Hypothalamus (tissue), 51 donors: ENCODE data around the gene ZFP2.
"Not testable (repeated sequence)": the region's sequence is repeated elsewhere in the genome, so short reads cannot be mapped to it uniquely, and the experiment has no call there.

Experiments
- DNase-seq, 51 donors: peaks; one replicate each; lab custom pipeline; 2025; lab: John Stamatoyannopoulos, UW

The ZFP2 gene

DNA sequence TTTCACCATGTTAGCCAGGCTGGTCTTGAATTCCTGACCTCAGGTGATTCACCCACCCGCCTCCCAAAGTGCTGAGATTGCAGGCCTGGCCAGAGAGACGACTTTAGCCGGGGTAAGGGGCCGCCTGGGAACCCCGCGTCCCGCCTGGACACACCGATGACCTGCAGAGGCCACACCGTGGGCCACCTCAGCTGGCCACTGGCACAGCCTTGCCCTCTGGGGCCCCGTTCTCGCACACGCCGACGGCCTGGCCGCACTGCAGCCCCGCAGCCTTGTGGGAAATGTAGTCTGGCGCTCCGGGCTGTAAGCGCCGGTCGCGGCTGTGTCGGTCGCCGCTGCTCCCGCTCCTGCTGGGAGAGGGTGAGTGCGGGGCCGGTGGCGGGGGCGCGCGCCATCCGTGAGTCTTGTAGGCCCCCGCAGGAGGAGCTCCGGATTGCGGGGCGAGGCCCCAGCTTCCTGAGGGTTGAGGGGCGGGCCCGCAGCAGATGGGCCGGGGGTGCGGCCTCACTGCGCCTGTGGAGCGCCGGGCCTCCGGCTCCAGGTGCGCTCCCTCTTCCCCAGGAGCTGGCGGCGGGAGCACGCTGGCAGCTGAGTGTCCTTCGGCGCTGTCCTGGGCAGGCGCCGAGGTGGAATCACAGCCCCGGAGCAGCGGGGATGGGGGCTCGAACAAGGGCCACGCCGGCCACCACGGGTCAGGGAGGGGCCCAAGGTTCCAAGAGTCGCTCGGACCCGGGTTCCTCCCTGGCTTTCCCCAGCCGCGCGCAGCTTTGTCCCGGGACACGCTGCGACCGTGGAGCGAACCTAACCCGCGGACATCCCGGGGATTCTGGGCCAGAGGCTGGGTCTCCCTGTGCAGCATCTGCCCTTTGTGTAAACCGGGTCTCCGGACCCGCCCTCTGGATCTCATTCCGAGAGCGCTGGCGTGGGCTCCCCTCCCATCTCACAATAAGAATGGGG, at the start of gene ZFP2:
TSS of gene ZFP2 (plus strand) at position 299 of the 957 bp plus-strand sequence. CDS start 35,401 bp downstream, outside the sequence.
- peak in 47 of 51 donors; percentile 3 to 78 (median 53) for DNase-seq

GRCh38 chr5:178849316-178849715, 46.4 kb upstream of the ZFP2 start:
- no peak for DNase-seq

DNA sequence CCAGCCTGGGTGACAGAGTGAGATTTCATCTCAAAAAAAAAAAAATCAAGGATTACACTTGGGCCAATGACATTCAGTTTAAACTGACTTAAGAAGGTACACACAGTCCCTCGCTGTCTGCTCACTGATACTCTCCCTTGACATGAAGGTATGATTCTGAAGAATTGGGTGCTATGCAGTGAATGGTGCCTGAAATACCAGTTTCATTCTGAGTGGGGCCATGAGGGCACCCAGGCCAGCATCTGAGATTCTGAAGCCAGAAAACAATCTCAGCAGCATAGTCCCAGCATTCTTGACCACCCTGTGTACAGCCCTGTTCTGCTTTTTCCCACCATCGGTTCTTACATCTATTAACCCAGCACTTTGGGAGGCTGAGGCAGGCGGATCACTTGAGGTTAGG, 43.8 kb upstream of the ZFP2 start:
- DNase-seq: no peak

GRCh38 chr5:178854284-178854683, 41.4 kb upstream of the ZFP2 start:
- no peak for DNase-seq

GRCh38 chr5:178859625-178860521, 35.8 kb upstream of the ZFP2 start, which contains the start of gene ZNF354B:
Gene ZNF354B (plus strand): TSS chr5:178859953. CDS start chr5:178861048, 1,095 bp downstream.
- DNase-seq: peak; percentile 29 to 94 (median 84)

DNA sequence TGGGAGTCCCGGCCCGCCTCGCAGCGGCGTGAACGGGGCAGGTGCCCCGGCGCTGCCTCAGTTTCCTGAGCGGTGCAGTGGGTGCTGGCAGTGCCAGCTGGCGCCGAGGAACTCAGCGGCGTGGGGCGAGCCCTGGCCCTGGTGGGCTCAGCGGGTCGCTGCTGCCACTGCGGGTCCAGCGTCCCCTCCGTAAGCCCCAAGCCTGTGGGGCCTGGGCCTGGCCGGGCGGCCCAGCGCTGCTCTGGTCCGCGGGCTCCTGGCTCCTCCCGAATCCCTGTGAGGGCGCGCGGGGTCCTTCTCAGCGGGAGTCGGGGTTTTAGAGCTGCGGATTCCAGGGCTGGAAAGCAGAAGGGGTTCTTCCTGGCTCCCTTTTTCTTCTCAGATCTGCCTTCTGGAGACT, 35.1 kb upstream of the ZFP2 start:
- not testable (repeated sequence) for DNase-seq

DNA sequence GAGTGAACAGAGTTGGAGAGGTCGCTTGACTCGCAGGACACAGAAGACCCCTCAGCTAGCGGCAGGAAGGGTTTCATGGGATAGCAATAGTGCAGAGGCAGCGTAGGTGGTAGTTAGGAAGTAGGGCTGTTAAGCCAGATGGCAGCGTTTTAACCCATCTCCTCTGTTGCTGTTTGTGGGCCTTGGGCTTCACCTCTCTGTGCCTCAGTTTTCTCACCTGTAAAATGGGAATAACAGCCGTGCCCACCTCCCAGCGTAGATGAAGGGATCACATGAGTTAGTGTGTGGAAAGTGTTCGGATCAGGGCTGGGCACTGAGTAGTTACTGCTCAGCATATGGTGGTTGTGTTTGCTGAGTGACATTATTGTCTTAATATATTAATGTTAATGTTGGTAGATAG, 34.1 kb upstream of the ZFP2 start:
- no peak for DNase-seq

GRCh38 chr5:178866946-178867345, 28.8 kb upstream of the ZFP2 start:
- DNase-seq: no peak

GRCh38 chr5:178869577-178869976, 26.1 kb upstream of the ZFP2 start:
- DNase-seq: no peak

GRCh38 chr5:178870411-178870810, 25.3 kb upstream of the ZFP2 start:
- DNase-seq: no peak

- no peak for DNase-seq
Observed at GRCh38 chr5:178872302-178872701, 23.4 kb upstream of the ZFP2 start.

DNA sequence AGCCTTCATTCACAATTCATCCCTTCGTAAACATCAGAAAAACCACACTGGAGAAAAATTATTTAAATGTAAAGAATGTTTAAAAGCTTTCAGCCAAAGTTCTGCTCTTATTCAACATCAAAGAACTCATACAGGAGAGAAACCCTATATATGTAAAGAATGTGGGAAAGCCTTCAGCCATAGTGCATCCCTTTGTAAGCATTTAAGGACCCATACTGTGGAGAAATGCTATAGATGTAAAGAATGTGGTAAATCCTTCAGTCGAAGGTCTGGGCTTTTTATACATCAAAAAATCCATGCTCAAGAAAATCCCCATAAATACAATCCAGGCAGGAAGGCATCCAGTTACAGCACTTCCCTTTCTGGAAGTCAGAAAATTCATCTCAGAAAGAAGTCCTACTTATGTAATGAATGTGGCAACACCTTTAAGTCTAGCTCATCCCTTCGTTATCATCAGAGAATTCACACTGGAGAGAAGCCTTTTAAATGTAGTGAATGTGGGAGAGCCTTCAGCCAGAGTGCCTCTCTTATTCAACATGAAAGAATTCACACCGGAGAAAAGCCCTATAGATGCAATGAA, 12.5 kb upstream of the ZFP2 start:
- not testable (repeated sequence) for DNase-seq

DNA sequence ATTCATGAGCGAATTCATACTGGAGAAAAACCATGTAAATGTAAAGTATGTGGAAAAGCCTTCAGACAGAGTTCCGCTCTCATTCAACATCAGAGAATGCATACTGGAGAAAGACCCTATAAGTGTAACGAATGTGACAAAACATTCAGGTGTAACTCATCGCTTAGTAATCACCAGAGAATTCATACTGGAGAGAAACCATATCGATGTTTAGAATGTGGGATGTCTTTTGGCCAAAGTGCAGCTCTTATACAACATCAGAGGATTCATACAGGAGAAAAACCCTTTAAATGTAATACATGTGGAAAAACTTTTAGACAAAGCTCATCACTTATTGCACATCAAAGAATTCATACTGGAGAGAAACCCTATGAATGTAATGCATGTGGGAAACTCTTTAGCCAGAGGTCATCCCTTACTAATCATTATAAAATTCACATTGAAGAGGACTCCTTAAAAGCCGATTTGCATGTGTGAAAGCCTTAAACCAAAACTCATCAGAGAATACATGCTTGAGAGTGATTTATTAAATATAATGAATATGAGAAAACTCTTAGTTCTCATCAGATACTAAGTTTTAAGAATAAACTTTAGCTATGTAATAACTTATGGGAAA, 11.8 kb upstream of the ZFP2 start:
- DNase-seq: no peak

GRCh38 chr5:178899289-178899688, 3.6 kb downstream of the ZFP2 start:
- no peak for DNase-seq

DNA sequence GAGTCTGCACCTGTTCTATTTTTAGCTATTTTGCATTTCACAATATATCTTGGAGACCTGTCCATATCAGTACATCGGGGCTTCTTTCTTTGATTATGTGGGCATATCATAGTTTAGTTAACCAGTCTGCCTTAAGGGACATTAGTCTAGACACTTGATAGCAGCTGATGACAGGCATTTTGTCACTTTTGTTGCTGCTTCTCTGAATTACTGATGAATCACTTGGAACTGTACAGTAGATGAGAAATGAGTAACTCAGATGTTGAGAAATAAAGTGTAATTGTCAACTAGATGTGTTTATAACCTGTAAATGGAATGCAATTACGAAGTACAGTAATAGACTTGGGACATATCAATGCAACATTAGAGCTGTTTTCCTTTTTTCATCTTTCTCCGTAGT, 7.1 kb downstream of the ZFP2 start:
- no peak for DNase-seq

DNA sequence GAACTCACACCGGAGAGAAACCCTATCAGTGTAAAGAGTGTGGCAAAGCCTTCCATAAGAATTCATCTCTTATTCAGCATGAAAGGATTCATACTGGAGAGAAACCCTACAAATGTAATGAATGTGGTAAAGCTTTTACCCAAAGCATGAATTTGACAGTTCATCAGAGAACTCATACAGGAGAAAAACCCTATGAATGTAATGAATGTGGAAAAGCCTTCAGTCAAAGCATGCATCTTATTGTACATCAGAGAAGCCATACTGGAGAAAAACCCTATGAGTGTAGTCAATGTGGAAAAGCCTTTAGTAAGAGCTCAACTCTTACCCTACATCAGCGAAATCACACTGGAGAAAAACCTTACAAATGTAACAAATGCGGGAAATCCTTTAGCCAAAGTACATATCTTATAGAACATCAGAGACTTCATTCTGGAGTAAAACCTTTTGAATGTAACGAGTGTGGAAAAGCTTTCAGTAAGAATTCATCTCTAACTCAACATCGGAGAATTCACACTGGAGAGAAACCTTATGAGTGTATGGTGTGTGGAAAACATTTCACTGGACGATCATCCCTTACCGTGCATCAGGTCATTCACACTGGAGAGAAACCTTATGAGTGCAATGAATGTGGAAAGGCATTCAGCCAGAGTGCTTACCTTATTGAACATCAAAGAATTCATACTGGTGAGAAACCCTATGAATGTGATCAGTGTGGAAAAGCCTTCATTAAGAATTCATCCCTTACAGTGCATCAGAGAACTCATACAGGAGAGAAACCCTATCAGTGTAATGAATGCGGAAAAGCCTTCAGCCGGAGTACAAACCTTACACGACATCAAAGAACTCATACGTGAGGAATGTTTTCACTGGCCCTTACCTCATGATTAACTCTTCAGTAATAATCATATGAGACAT, 36.4 kb downstream of the ZFP2 start:
- no peak for DNase-seq

GRCh38 chr5:178940569-178941360, 45.1 kb downstream of the ZFP2 start, which contains the start of gene ZNF454:
Gene ZNF454 (plus strand): TSS chr5:178941198. CDS start chr5:178942792, 1,594 bp downstream.
- DNase-seq: peak; percentile 65 to 98 (median 93)

- peak in 18 of 51 donors; percentile 1 to 47 (median 27) for DNase-seq
Observed at GRCh38 chr5:178941361-178941760, 45.6 kb downstream of the ZFP2 start.
